ENCODE data around the gene LSG1. TPM values are rescaled to one million over a fixed set of nuclear protein-coding genes. Genes with fewer than 3 reads are reported as not detected.

Gene LSG1
- total and polyA plus RNA-seq, 9 donors: 26.8 to 46.6 (median 31.5) TPM

DNA sequence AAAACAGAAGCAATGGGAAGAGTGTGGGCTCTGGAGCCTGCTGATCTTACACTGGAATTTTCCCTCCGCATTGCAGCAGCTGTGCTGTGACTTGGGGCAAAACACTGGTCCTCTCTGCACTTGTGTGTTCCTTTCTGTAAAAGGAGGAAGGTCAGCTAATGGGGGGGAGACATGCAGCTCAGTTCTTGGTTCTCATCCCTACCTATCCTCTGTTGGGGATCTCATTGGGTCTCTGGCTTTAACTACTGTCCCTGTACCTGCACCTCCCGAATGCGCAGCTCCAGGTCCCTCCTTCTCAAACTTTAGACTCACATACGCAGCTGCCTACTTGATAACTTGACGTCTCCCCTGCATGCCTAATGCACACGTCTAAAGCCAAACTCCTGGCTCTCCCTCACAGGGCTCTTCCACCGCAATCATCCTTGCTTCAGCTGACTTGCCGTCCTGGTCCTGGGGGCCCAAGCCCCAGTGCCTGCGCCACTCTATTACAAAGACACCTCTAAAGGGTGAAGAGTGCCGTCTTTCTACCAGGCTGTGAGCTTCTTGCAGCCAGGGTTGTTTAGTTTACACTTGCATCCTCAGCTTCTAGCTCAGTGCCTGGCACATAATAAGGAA, 32.9 kb downstream of the LSG1 start:
- no peaks in the 10 kb centered on the region for H3K36me3 ChIP-seq
- H3K27ac ChIP-seq: no peak overlapping the region
- WGBS, 3 donors: 88 to 96% (median 90%) methylated on average over 10 of the region's 10 CpGs
- no peaks in the 10 kb centered on the region for H3K9me3 ChIP-seq
- no peaks in the 10 kb centered on the region for H3K27me3 ChIP-seq
- no peak for DNase-seq
- H3K4me3 ChIP-seq: no peak overlapping the region
- intact Hi-C loops (cut with DNase I): no loop called here
- H3K4me1 ChIP-seq (ENCODE audit: insufficient read depth): no peaks in the 10 kb centered on the region
- no peak for TF ChIP-seq POLR2A (IDR thresholded peaks at IDR 0.05)
- no peak for TF ChIP-seq EP300 (IDR thresholded peaks at IDR 0.05)
- TF ChIP-seq, protein P1, sequence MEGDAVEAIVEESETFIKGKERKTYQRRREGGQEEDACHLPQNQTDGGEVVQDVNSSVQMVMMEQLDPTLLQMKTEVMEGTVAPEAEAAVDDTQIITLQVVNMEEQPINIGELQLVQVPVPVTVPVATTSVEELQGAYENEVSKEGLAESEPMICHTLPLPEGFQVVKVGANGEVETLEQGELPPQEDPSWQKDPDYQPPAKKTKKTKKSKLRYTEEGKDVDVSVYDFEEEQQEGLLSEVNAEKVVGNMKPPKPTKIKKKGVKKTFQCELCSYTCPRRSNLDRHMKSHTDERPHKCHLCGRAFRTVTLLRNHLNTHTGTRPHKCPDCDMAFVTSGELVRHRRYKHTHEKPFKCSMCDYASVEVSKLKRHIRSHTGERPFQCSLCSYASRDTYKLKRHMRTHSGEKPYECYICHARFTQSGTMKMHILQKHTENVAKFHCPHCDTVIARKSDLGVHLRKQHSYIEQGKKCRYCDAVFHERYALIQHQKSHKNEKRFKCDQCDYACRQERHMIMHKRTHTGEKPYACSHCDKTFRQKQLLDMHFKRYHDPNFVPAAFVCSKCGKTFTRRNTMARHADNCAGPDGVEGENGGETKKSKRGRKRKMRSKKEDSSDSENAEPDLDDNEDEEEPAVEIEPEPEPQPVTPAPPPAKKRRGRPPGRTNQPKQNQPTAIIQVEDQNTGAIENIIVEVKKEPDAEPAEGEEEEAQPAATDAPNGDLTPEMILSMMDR (IDR thresholded peaks at IDR 0.05): no peak

DNA sequence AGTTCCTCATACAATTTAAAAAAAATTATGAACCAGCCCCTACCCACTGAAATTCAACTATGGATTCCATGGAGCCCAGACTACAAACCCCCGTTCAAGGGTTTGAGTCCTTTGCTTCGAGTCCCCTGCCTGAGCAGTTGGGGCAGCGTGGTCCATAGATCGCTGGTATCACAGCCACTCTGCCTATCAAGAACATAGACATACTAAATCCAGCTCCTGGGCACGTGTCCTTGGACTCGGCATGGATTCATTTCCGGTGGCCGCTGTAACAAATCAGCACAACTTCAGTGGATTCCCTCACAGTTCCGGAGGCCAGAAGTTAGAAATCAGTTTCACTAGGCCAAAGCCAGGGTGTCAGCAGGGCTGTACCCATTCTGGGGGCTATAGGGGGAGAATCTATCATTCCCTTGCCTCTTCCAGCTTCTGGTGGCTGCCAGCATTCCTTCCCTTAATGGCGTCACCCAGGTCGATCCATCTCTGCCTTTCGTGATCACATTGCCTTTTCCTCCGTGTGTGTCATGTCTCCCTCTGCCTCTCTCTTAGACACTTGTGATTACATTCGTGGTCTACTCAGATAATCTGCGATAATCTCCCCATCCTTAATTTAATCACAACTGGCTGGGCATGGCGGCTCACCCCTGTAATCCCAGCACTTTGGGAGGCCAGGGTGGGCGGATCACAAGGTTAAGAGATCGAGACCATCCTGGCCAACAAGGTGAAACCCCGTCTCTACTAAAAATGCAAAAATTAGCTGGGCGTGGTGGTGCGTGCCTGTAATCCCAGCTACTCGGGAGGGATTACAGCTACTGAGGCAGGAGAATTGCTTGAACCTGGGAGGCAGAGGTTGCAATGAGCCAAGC, 34.2 kb downstream of the LSG1 start:
- no peak for DNase-seq
- Histone ChIP-seq H3K36me3 (no peaks in the 10 kb centered on the region), H3K4me1 (ENCODE audit: insufficient read depth) (no peaks in the 10 kb centered on the region), H3K27ac (no peak overlapping the region), H3K27me3 (no peaks in the 10 kb centered on the region), H3K9me3 (no peaks in the 10 kb centered on the region), H3K4me3 (no peak overlapping the region)
- intact Hi-C loops (cut with DNase I): no loop called here
- 86 to 93% (median 89%) methylated on average over 22 of the region's 22 CpGs for WGBS, 3 donors
- TF ChIP-seq POLR2A (IDR thresholded peaks at IDR 0.05): no peak
- no peak for TF ChIP-seq EP300 (IDR thresholded peaks at IDR 0.05)
- TF ChIP-seq, protein P1 (IDR thresholded peaks at IDR 0.05): no peak

DNA sequence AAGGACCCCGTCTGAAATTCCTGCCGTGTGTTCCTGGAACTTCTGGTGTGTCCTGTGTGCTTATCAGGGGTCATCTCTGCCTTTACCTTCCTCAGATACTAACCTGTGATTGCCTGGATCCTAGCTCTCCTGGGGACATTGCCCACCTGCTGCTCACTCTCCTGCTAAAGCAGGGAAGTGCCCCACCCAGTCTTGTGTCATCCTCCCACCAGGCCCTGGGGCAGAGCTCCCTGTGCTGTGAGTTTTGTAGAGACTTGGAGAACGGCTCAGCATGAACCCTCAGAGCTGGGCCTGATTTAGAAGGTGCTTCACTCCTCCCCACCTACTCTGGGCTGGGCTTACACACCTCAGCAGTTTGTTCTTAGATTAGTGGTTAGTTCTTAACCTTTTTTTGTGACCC, 34.9 kb downstream of the LSG1 start:
- intact Hi-C loops (cut with DNase I): no loop called here
- TF ChIP-seq POLR2A (IDR thresholded peaks at IDR 0.05) (no peak), EP300 (IDR thresholded peaks at IDR 0.05) (no peak)
- TF ChIP-seq, protein P1 (IDR thresholded peaks at IDR 0.05): no peak
- no peaks in the 10 kb centered on the region for H3K36me3 ChIP-seq
- no peak overlapping the region for H3K4me3 ChIP-seq
- WGBS, 3 donors: 59 to 76% (median 64%) methylated on average over 3 of the region's 3 CpGs
- H3K9me3 ChIP-seq: no peaks in the 10 kb centered on the region
- H3K27ac ChIP-seq: no peak overlapping the region
- DNase-seq: no peak
- H3K4me1 ChIP-seq (ENCODE audit: insufficient read depth): no peaks in the 10 kb centered on the region
- H3K27me3 ChIP-seq: no peaks in the 10 kb centered on the region

DNA sequence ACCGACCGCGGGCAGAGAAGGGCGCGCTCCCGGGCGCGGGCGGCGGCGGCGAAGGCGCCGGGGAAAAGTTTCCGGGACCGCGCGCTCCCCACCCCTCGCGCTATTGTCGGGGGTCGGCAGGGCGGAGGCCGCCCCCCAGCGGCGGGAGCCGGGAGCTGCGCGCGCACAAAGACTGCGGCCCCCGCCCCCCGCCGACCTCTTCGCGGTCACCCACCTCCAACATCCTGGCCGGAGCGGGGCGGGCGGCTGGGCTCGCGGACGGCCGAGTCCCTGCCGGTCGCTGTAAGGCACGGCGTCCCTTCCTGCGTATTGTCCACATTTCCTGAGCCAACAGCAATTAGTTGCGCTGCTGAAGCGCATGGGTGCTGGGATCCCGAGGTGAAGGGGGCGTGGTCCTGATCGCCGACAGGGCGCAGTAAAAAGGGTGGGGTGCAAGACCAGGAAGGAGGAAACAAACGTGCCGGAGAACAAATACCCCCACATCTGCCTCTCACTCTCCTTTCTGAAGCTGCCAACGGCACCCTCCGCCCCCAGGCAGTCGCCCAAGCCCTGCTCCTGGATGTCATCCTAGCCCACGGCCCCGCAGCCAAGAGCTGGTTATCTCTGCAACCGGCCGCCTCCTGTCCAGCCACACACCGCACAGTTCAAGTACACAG, 38.5 kb downstream of the LSG1 start, which contains the start of gene TMEM44:
Gene TMEM44, minus strand, starts transcription at position 71 of the 656 bp plus-strand sequence. CDS start 204 bp downstream, outside the sequence.
- WGBS, 3 donors: 1% methylated on average over 46 to 66 of the region's 66 CpGs
- Histone ChIP-seq H3K4me3 (peak within 1 kb of the TSS; percentile 31), H3K27me3 (no peaks in the 10 kb centered on the region), H3K9me3 (no peaks in the 10 kb centered on the region), H3K36me3 (no peaks in the 10 kb centered on the region), H3K4me1 (ENCODE audit: insufficient read depth) (no peaks in the 10 kb centered on the region), H3K27ac (peak within 1 kb of the TSS; percentile 37 to 43)
- peak; percentile 60 to 85 (median 76) for DNase-seq
- TF ChIP-seq, protein P1 (IDR thresholded peaks at IDR 0.05): peak; percentile 36 to 74 (median 69)
- TF ChIP-seq EP300 (IDR thresholded peaks at IDR 0.05): no peak
- intact Hi-C loops (cut with DNase I): no loop called here
